Activated CD8-positive, alpha-beta memory T cell treated with anti-CD3 and anti-CD28 coated beads, Interleukin-2, amount 50 U/mL, for 1 hour (primary cell): ENCODE results near the gene ELMO2.

ENCODE experiments used
- DNase-seq: peaks from one replicate; pipeline ENCODE4 v3.0.0-alpha.2; 2020; ENCODE audit errors: extremely low read depth

ELMO2 gene

DNA sequence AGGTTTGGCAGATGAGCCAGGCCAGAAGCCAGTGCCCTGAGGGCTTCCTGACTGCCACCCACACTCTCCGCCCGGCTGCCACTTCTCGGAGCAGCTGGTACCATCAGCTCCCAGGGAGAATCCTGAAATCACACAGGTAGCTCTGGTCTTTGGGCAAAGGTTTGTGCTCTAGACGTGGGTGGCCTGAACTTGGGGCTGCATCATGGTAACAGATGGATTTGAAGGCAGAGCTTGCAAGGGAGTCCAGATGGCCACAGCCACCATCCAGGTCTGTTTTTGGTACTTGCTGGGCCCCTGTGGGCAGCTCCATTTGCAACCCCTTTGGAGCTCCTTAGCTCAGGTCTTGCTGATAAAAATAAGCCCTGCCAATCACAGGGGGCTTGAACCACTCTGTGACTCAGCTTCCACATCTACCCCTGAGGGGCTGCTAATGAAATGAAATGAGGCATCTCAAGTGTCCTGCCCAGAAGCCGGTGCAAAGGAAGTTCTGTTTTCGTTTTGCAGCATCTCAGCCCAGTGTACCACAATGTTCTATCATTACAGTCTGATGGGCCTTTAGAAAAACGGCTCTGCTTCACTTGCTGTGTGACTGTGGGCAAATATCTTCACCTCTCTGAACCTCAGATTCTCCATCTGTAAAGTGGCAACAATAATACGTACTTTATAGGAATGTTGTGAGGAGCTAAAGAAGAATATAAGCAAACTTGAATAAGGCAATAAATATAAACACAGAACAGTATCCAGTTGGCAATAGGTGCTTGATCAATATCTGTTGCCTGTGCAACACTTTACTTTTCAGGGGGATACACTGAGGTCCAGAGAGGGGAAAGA, 73.0 kb downstream of the ELMO2 start:
- DNase-seq: no peak

DNA sequence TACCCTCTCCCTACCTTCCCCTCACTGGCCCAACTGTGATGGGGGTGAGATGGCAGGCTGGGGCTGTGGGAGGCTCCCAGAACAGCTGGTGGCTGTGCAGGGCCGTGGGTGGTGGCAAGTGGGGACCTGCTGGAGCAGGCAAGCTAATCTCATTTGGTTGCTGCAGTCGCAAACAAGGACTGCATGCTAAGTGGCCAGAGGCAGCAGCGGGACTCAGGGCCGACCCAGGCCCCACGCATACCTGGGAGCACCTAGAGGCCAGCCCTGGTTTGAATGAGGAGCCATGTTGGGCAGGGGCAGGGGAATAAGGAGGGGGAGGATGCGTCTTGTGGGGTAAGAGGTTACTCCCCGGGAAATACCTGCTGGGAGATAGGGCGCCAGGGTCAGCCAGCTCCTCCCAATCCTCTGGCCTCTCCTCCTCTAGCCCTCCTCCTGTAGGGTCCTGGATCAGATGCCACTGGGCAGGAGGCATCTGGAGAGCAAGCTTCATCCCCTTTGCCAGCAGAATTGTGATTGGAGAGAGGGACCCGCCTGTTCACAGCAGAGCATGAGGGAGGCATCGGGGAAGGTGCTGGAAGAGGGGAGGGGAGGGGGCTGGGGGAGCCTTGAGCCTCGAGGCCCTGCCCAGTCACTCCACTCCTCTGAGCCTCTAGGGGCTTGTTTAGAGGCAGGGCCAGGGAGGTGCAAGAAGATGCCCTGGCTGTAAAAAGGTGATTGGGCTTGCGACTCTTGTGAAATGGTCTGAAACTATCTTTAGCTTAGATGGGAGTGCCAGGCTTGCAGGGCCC, 73.8 kb downstream of the ELMO2 start:
- no peak for DNase-seq

DNA sequence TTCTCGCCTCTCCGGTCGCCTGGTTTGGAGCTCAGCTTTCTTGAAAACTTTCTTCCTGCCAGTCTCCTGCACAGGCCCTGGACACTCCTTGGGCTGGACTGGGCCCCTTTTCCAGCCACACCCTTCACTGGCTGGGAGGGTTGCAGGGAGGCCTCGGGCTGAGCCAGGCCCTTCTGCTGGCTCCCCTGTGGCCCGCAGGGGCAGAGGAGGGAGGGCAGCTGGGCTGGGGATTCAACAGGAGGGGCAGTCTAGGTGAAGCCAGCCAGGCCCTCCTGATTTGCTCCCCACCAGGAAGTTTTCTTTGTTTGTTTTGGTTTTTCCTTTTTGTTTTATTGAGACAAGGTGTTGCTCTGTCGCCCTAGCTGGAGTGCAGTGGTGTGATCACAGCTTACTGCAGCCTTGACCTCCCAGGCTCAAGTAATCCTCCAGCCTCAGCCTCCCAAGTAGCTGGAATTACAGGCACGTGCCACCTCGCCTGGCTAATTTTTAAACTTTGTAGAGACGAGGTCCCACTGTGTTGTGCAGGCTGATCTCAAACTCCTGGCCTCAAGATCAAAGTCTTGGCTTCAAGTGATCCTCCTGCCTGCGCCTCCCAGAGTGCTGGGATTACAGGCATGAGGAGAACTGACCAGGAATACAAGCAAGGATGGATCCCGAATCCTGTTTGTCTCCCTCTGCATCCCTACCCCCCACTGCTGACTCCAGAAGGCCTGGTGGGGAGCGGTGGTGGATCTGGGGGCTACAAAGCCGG, 74.6 kb downstream of the ELMO2 start:
- no peak for DNase-seq

DNA sequence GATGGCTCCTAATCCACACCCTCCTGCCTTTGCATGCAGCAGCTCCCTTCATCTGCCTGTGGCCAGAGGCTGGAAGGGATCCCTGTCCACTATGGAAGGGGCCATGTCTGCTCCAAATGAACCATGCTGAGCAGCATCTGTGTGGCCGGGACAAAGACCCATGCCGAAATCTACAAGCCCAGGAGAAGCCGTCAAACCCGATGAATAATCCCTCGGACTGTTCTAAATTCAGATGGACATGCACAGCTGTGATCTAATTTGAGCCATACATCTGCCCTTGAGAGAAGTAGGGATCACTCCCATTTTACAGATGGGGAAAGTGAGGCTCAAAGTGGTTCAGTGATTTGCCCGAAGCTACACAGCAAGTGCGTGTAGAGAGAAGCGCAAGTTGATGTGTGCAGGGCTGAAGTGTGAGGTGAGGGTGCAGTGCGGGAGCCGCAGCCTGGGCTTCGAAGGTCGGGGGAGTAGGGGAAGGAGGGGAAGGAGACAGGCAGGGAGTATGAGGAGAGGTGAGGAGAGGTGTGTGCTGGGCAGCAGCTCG, 75.5 kb downstream of the ELMO2 start:
- no peak for DNase-seq

DNA sequence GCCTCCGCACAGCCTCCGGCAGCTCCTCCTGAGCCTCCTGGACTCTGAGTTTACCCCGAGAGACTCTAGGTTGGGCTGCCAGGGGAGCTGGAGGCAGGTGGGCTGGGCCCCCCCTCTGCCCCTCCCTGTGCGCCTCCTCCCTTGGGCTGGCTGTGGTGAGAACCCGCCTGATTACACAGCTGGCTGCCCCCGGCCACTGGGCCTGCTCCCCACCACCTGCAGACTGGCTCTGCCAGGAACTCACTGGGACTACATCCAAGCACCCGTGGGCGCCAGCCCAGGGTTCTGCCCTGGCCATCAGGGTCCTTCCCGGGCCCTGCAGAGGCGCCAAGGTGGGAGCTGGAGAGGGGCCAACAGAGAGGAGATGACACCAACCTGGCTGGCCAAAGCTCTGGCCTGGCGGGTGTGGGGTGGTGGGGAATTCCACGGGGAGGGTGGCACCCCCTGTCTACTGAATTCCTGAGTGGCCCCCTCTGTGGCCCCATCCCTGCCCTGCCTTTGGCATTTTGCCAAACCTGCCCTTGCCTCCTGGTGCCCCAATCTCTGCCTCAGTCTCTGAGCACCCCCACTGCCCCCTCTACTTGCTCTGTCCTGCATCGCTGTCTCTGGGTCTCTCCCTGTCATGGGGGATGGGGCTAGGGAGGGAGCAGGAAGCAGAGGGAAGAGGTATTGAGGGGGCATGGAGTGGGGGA, 76.2 kb downstream of the ELMO2 start:
- no peak for DNase-seq

DNA sequence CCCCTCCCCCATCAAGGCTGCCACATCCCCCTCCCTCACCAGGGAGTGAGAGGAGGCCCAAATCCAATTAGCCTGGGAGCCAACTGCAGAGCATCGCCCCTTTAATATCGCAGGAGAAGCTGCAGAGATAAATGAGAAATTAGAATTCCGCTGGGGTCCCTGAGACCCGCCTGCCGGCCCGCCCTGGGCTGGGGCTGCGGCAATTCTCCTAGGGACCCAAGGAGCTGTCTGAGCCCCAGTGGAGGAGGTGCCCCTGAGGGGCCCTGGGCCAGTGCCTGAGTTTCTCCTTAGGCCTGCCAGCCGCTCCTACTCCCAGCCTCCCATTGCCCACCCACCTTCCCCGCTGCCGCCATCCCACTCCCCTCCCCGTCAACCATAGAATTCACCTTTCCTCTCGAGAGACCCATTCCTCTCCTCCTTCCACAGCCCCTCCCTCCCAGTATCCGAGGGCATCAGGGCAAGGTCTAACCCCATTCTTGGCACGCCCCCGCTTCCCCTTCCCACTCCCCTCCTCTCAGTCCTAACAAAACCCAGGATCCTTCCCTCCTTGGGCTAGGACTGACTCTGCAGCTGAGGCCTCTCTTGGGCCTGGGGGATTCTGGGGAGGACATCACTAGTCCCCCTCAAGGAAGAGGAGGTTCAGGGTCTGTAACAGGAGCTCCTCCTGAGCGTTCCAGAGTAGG, 78.1 kb downstream of the ELMO2 start:
- DNase-seq: no peak

DNA sequence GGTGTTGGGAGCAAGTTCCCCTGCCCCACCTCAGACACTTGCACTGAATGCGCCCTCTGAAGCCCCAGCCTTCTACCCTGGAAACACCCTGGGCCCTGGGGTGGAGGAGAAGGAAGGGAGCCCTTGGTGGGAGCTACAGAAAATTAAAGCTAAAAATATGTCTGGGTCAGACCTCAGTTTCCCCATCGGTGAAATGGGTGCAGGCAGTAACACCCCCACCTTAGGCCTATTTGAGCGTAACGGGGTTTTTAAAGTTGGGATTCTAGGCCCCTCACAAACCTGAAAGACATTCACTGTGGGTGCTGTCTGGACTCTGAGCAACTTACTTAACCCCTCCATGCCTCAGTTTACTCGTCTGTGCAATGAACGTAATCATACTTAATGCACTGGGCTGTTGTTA, 78.9 kb downstream of the ELMO2 start:
- DNase-seq: no peak

DNA sequence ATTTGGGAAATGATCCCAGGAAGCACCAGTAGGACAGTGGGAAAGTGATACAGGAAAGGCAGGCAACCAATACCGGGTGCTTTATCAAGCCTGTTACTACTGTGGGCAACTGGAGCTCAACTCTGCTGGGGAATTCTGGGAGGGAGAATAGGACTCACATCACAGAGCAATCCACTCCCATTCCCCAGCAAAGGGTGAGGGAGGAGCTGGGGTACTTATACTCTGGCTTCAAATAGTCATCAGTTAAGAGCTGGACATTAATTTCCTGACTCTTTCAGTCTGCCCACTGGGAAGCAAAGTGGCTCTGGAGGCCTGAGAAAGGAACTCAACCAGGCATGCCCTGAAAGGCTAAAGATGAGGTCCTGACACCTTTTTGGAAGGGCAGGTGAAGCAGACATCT, 80.6 kb downstream of the ELMO2 start:
- DNase-seq: no peak

DNA sequence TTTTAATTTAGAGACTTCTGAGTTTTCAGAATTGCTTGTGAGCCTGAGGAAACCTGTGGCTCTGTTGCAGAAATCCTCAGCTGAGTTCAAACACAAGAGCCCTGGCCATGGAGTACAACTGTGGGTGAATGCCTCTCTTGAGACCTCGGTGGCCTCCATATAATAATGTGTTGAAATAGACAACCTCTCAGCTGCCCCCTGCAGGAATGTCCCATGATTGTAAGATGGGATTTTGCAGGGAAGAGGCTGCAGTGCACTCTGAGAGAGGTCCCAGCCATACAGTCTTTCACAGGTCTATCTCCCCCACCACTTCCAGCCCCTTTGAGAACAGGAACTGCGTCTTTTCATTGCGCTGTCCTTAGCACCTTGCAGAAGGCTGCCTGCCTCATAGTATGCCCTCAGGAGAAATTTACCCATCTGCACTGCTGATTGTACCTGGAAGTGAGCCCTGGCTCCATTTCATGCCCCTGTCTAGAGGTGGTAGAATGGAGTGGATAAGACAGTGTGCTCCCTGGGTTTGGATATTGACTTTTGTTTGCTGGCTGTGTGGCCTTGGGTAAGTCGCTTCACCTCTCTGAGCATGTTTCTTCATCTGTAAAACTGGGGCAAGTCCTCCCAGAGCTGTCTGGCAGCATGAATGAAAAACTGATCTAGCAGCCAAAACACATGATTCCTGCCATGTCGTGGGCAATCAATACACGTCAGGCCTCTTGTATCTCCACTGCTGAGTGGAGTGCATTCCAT, 81.3 kb downstream of the ELMO2 start:
- no peak for DNase-seq

DNA sequence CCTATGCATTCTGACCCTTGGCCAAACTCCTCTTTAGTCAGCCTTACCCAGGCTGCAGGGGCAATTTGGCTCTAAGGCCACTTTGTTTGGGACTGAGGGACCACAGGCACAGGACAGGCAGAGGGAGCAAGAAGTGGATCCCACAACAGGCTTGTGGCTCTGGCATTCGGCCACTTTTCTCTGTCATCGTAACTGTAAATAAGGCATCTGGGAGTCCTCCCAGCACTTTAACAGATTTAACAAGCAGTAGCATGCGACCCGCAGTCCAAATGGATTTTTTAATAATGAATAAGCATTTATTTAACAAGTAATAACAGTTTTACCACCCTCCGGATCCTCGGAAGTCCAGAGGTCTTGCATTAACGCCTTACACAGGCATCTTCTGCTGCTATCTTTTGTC, 82.0 kb downstream of the ELMO2 start:
- no peak for DNase-seq

DNA sequence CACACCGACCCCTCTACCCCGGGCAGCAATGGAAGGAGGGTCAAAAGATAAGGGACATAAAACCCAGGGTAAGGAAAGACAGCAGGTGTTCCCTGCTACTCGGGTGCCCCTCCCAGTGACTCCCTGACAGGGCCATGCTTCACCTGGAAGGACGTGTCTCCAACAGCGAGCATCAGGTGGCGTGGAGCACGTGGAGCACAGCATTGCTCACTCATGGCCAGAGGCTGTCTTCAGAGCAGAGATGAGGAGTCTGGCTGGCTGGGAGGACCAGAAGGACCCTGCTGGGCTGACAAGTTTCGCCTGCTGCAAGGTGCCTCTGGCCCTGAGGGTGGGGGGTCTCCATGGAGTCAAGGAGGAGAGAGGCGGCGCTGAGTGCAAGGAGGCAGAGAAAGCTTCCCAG, 82.9 kb downstream of the ELMO2 start:
- no peak for DNase-seq

DNA sequence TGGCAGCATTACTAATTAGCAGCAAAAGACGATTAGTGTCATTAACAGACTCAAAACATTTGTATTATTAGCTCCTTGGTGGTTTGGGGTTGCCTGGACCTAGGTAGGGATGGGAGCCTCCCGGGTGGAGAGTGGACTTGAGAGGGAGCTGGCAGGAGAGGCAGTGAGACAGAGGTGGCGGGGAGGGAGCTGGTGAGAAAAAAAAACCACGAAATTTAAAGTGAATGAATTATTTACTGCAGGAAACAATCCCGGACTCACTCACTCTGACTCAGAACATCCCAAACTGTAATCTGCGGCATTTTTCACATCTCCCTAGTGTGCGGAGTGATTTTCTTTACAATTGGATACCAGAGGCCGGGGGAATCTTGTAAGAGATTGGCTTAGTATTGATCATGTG, 83.8 kb downstream of the ELMO2 start:
- no peak for DNase-seq

DNA sequence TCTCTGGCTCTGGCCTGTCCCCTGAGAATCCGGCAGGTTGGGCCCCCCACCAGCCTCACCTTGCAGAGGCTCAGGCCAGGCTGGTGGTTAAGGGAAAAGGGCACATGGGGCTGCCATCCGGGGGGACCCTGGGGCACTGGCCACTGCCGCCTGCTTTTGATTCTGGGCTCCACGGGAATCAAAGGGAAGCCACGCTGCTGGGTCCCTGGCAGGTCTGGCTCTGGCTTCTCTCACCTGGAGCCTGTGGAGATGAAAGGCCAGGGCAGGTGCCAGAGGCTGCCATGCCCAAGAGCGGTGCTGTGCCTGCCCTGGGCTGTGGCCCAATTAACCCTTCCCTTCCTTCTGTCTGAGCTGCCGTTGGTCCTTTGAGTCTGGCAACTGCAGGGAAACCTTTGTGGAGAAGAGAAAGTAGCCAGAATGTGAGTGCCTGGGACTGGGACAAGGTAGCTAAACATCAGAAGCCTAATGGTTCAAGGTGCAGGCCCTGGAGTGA, 88.7 kb downstream of the ELMO2 start:
- DNase-seq: no peak

DNA sequence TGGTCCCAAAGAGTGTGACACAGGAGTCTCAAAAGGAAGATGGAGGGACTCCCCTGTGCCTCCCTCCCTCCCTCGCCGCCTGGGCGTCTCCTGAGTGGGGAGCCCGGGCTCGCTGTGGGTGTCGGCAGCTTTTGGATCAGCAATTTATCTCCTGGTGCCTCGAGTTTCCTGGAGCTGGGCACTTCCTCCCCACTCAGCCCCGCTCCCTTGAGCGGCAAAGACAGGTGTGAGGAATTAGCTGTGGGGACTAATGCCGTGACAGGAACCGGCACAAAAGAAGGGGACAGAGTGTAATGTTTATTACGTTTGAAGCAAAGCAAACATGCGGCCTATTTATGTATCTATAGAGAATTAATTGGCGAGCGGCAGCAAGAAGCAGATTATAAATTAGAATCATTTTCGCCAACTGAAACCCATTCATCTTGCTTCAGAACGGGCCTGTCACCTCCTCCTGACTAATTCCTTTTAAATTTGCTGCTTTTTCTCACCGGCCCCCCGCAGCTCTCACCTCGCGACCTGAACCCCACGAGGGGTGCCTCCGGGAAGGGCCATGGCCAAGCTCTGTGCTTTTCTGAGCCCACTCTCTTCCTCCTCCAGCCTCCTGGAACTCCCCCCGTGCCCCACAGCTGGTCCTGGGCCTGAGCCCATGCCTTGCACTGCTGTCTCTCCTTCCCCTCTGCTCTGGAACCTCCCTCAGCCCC, 89.3 kb downstream of the ELMO2 start:
- DNase-seq: no peak
